ENCODE measurements around the gene INPP5J.

INPP5J gene

DNA sequence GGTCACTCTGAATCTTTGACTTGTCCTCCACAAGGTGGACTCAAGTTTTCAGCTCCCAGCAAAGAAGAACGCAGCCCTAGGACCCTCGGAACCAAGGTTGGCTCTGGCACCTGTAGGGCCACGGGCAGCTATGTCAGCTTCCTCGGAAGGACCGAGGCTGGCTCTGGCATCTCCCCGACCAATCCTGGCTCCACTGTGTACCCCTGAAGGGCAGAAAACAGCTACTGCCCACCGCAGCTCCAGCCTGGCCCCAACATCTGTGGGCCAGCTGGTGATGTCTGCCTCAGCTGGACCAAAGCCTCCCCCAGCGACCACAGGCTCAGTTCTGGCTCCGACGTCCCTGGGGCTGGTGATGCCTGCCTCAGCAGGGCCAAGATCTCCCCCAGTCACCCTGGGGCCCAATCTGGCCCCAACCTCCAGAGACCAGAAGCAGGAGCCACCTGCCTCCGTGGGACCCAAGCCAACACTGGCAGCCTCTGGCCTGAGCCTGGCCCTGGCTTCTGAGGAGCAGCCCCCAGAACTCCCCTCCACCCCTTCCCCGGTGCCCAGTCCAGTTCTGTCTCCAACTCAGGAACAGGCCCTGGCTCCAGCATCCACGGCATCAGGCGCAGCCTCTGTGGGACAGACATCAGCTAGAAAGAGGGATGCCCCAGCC lies 2.2 kb downstream of the INPP5J start:
- TF ChIP-seq MYC (IDR thresholded peaks at IDR 0.05; ENCODE audit: low read depth, low read length) (no peak), POLR2A (IDR thresholded peaks at IDR 0.05; ENCODE audit: extremely low read depth, insufficient read length) (no peak)
- TF ChIP-seq, protein P1, sequence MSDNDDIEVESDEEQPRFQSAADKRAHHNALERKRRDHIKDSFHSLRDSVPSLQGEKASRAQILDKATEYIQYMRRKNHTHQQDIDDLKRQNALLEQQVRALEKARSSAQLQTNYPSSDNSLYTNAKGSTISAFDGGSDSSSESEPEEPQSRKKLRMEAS (IDR thresholded peaks at IDR 0.05; ENCODE audit: low read depth, low read length), result no peak
- TF ChIP-seq, protein P2, sequence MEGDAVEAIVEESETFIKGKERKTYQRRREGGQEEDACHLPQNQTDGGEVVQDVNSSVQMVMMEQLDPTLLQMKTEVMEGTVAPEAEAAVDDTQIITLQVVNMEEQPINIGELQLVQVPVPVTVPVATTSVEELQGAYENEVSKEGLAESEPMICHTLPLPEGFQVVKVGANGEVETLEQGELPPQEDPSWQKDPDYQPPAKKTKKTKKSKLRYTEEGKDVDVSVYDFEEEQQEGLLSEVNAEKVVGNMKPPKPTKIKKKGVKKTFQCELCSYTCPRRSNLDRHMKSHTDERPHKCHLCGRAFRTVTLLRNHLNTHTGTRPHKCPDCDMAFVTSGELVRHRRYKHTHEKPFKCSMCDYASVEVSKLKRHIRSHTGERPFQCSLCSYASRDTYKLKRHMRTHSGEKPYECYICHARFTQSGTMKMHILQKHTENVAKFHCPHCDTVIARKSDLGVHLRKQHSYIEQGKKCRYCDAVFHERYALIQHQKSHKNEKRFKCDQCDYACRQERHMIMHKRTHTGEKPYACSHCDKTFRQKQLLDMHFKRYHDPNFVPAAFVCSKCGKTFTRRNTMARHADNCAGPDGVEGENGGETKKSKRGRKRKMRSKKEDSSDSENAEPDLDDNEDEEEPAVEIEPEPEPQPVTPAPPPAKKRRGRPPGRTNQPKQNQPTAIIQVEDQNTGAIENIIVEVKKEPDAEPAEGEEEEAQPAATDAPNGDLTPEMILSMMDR (IDR thresholded peaks at IDR 0.05; ENCODE audit: low read depth, low read length), result no peak
- H3K4me3 ChIP-seq (ENCODE audit: low read depth, low read length), result no peak overlapping the region
- DNase-seq (ENCODE audit: low read depth), result no peak

DNA sequence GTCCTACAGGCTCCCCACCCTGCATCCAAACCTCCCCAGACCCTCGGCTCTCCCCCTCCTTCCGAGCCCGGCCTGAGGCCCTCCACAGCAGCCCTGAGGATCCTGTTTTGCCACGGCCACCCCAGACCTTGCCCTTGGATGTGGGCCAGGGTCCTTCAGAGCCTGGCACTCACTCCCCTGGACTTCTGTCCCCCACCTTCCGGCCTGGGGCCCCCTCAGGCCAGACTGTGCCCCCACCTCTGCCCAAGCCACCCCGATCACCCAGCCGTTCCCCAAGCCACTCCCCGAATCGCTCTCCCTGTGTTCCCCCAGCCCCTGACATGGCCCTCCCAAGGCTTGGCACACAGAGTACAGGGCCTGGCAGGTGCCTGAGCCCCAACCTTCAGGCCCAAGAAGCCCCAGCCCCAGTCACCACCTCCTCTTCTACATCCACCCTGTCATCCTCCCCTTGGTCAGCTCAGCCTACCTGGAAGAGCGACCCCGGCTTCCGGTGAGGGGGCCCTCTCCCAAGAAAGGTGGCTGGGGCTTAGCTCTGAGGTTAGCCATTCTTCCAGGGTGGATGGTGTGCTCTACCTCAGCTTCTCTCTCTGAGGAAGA lies 2.9 kb downstream of the INPP5J start:
- H3K4me3 ChIP-seq (ENCODE audit: low read depth, low read length), result no peak overlapping the region
- no peak for TF ChIP-seq POLR2A (IDR thresholded peaks at IDR 0.05; ENCODE audit: extremely low read depth, insufficient read length)
- TF ChIP-seq, protein P1 (IDR thresholded peaks at IDR 0.05; ENCODE audit: low read depth, low read length), result no peak
- no peak for TF ChIP-seq MYC (IDR thresholded peaks at IDR 0.05; ENCODE audit: low read depth, low read length)
- TF ChIP-seq, protein P2 (IDR thresholded peaks at IDR 0.05; ENCODE audit: low read depth, low read length), result no peak
- no peak for DNase-seq (ENCODE audit: low read depth)

DNA sequence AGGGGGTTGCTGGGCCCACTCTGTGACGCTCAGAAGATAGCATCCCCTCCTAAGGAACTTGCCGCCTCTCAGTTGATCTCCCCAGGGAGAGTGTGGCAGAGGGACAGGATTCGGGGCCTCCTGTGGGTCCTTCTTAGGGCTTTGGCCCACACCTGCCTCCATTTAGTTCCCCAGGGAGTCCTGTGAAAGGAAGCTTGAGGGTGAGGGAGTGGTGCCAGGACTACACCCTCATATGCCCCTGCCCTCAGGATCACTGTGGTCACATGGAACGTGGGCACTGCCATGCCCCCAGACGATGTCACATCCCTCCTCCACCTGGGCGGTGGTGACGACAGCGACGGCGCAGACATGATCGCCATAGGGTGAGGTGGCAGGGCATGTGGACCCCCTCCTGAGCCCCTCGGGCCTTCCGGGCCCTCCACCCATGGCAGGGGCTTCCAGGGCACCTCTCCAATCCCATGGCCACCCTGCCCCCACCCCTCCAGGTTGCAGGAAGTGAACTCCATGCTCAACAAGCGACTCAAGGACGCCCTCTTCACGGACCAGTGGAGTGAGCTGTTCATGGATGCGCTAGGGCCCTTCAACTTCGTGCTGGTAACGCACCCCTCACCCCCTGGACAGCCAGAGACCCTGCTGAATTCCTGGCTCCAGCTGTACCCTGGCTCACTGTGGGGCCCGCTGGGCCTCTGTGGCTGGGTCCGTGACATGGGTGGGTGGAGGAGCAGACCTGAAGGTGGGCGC lies 3.5 kb downstream of the INPP5J start:
- no peak overlapping the region for H3K4me3 ChIP-seq (ENCODE audit: low read depth, low read length)
- TF ChIP-seq POLR2A (IDR thresholded peaks at IDR 0.05; ENCODE audit: extremely low read depth, insufficient read length) (no peak), MYC (IDR thresholded peaks at IDR 0.05; ENCODE audit: low read depth, low read length) (no peak)
- TF ChIP-seq, protein P1 (IDR thresholded peaks at IDR 0.05; ENCODE audit: low read depth, low read length), result no peak
- TF ChIP-seq, protein P2 (IDR thresholded peaks at IDR 0.05; ENCODE audit: low read depth, low read length), result no peak
- no peak for DNase-seq (ENCODE audit: low read depth)

DNA sequence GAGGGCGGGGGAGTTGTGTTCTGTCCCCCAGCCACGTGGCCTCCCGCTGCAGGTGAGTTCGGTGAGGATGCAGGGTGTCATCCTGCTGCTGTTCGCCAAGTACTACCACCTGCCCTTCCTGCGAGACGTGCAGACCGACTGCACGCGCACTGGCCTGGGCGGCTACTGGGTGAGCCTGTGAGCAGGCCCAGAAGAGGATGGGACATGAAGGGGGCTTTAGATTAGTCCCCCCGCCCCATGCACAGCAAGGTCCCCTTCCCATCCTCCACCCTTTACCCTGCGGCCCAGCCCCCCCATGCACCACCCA lies 4.1 kb downstream of the INPP5J start:
- no peak for TF ChIP-seq MYC (IDR thresholded peaks at IDR 0.05; ENCODE audit: low read depth, low read length)
- TF ChIP-seq POLR2A (IDR thresholded peaks at IDR 0.05; ENCODE audit: extremely low read depth, insufficient read length), result no peak
- TF ChIP-seq, protein P1 (IDR thresholded peaks at IDR 0.05; ENCODE audit: low read depth, low read length), result no peak
- H3K4me3 ChIP-seq (ENCODE audit: low read depth, low read length), result no peak overlapping the region
- no peak for DNase-seq (ENCODE audit: low read depth)

DNA sequence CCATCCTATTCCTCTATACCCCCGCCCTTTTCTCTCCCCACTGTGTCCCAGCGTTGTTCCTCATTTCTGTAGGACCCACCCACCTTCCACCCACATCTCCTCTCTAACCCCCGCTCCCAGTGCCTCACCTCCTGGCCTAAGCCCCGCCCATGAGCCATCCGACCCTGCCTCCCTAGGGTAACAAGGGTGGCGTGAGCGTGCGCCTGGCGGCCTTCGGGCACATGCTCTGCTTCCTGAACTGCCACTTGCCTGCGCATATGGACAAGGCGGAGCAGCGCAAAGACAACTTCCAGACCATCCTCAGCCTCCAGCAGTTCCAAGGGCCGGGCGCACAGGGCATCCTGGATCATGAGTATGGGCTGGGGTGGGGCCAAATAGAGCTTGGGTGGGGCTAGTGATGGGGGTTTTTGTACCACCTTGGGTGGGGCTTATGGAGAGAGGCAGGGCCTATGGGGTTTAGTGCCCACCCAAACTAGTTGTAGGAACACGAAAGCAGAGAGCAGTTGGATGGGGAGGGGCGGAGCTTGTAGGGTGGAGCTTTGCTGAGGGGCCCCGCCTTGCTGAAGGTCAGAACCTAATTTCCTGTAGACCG lies 4.5 kb downstream of the INPP5J start:
- TF ChIP-seq MYC (IDR thresholded peaks at IDR 0.05; ENCODE audit: low read depth, low read length), result no peak
- TF ChIP-seq POLR2A (IDR thresholded peaks at IDR 0.05; ENCODE audit: extremely low read depth, insufficient read length), result no peak
- TF ChIP-seq, protein P1 (IDR thresholded peaks at IDR 0.05; ENCODE audit: low read depth, low read length), result no peak
- TF ChIP-seq, protein P2 (IDR thresholded peaks at IDR 0.05; ENCODE audit: low read depth, low read length), result no peak
- H3K4me3 ChIP-seq (ENCODE audit: low read depth, low read length), result no peak overlapping the region
- peak; percentile 34 for DNase-seq (ENCODE audit: low read depth)
